Measurements from ENCODE around the gene GLRX3. TPM values are rescaled to one million over a fixed set of nuclear protein-coding genes. Genes with fewer than 3 reads are reported as not detected.

The GLRX3 gene
- polyA plus RNA-seq, 1 of the 3 experiments (the other 2 are of a cell fraction) = 93.8 TPM

DNA sequence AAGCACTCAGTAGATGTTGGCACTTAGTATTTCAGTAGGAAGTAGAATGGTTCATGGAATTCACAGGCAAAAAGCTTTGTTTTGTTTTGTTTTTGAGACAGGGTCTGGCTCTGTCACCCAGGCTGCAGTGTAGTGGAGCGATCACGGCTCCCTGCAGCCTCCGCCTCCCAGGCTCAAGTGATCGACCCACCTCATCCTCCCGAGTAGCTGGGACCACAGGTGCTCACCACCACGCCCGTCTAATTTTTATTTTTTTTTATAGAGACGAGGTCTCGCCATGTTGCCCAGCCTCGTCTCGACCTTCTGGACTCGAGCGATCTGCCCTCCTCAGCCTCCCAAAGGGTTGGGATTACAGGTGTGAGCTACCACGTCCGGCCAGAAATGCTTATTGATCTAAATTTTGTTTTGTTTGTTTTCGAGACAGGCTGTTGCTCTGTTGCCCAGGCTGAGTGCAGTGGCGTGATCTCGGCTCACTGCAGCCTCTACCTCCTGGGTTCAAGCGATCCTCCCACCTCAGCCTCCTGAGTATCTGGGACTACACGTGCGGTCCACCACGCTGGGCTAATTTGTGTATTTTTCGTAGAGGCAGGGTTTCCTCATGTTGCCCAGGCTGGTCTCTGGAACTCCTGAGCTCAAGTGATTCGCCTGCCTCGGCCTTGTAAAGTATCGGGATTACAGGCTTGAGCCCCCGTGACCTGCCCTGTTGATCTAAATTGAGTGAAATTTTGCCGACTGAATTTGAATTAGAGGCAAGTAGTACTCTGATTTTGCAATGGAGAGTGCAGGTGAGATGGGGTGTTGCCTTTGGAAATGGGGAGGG lies 1.7 kb downstream of the GLRX3 start:
- CTCF ChIA-PET = interaction anchor here (1.0 to 3.5 kb wide), 5 partner anchors 10 to 52 kb away, joined by 3 to 17 read pairs (median 3); partner anchors contain the start of gene C10orf143
- TF ChIP-seq JUND (IDR thresholded peaks at IDR 0.05) (no peak), RCOR1 (IDR thresholded peaks at IDR 0.05; ENCODE audit: low read length) (no peak), EZH2phosphoT487 (IDR thresholded peaks at IDR 0.05; ENCODE audit: borderline replicate concordance, low read depth) (no peak), TAF1 (IDR thresholded peaks at IDR 0.05; ENCODE audit: borderline replicate concordance, low read depth, low read length) (no peak), GATA2 (CRISPR knock-in tag; IDR thresholded peaks at IDR 0.05) (no peak), RFX5 (IDR thresholded peaks at IDR 0.05; ENCODE audit: low read length) (no peak), FOXM1 (IDR thresholded peaks at IDR 0.05; ENCODE audit: low read depth) (no peak), POLR2AphosphoS5 (IDR thresholded peaks at IDR 0.05; ENCODE audit: low read depth, low read length) (no peak)
- TF ChIP-seq, protein P1, sequence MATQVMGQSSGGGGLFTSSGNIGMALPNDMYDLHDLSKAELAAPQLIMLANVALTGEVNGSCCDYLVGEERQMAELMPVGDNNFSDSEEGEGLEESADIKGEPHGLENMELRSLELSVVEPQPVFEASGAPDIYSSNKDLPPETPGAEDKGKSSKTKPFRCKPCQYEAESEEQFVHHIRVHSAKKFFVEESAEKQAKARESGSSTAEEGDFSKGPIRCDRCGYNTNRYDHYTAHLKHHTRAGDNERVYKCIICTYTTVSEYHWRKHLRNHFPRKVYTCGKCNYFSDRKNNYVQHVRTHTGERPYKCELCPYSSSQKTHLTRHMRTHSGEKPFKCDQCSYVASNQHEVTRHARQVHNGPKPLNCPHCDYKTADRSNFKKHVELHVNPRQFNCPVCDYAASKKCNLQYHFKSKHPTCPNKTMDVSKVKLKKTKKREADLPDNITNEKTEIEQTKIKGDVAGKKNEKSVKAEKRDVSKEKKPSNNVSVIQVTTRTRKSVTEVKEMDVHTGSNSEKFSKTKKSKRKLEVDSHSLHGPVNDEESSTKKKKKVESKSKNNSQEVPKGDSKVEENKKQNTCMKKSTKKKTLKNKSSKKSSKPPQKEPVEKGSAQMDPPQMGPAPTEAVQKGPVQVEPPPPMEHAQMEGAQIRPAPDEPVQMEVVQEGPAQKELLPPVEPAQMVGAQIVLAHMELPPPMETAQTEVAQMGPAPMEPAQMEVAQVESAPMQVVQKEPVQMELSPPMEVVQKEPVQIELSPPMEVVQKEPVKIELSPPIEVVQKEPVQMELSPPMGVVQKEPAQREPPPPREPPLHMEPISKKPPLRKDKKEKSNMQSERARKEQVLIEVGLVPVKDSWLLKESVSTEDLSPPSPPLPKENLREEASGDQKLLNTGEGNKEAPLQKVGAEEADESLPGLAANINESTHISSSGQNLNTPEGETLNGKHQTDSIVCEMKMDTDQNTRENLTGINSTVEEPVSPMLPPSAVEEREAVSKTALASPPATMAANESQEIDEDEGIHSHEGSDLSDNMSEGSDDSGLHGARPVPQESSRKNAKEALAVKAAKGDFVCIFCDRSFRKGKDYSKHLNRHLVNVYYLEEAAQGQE (IDR thresholded peaks at IDR 0.05; ENCODE audit: low read depth, low read length) = no peak
- TF ChIP-seq, protein P2, sequence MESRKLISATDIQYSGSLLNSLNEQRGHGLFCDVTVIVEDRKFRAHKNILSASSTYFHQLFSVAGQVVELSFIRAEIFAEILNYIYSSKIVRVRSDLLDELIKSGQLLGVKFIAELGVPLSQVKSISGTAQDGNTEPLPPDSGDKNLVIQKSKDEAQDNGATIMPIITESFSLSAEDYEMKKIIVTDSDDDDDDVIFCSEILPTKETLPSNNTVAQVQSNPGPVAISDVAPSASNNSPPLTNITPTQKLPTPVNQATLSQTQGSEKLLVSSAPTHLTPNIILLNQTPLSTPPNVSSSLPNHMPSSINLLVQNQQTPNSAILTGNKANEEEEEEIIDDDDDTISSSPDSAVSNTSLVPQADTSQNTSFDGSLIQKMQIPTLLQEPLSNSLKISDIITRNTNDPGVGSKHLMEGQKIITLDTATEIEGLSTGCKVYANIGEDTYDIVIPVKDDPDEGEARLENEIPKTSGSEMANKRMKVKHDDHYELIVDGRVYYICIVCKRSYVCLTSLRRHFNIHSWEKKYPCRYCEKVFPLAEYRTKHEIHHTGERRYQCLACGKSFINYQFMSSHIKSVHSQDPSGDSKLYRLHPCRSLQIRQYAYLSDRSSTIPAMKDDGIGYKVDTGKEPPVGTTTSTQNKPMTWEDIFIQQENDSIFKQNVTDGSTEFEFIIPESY (IDR thresholded peaks at IDR 0.05; ENCODE audit: borderline replicate concordance, low read depth) = no peak
- TF ChIP-seq, protein P3, sequence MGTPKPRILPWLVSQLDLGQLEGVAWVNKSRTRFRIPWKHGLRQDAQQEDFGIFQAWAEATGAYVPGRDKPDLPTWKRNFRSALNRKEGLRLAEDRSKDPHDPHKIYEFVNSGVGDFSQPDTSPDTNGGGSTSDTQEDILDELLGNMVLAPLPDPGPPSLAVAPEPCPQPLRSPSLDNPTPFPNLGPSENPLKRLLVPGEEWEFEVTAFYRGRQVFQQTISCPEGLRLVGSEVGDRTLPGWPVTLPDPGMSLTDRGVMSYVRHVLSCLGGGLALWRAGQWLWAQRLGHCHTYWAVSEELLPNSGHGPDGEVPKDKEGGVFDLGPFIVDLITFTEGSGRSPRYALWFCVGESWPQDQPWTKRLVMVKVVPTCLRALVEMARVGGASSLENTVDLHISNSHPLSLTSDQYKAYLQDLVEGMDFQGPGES (IDR thresholded peaks at IDR 0.05; ENCODE audit: low read depth, low read length) = no peak
- TF ChIP-seq, protein P4, sequence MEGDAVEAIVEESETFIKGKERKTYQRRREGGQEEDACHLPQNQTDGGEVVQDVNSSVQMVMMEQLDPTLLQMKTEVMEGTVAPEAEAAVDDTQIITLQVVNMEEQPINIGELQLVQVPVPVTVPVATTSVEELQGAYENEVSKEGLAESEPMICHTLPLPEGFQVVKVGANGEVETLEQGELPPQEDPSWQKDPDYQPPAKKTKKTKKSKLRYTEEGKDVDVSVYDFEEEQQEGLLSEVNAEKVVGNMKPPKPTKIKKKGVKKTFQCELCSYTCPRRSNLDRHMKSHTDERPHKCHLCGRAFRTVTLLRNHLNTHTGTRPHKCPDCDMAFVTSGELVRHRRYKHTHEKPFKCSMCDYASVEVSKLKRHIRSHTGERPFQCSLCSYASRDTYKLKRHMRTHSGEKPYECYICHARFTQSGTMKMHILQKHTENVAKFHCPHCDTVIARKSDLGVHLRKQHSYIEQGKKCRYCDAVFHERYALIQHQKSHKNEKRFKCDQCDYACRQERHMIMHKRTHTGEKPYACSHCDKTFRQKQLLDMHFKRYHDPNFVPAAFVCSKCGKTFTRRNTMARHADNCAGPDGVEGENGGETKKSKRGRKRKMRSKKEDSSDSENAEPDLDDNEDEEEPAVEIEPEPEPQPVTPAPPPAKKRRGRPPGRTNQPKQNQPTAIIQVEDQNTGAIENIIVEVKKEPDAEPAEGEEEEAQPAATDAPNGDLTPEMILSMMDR (IDR thresholded peaks at IDR 0.05) = no peak
- Histone ChIP-seq H3K9me3 (no peaks in the 10 kb centered on the region), H3K36me3 (replicated peaks in 1 of 2; ENCODE audit: control insufficient read depth in 1 of 2, insufficient read depth in 2 of 2, low read length in 1 of 2) (peaks cover 5 to 11% of the 10 kb centered on the region in 2 experiments), H3K27me3 (ENCODE audit: insufficient read depth) (no peaks in the 10 kb centered on the region), H3K4me3 (ENCODE audit: low read depth in 2 of 2, low read length in 1 of 2) (peak overlapping the region; percentile 80 to 81), H3K4me1 (ENCODE audit: control insufficient read depth in 1 of 2, insufficient read depth in 2 of 2, low read depth in 1 of 2, low read length in 1 of 2) (peaks cover 9 to 16% of the 10 kb centered on the region in 2 experiments; a peak in 1 of 4 replicates), H3K9me2 (no peaks in the 10 kb centered on the region), H3K4me2 (peak overlapping the region; percentile 98), H3K9ac (peak overlapping the region; percentile 86; the same call in 1 of the 2 replicates), H3K79me2 (ENCODE audit: insufficient read depth) (peaks cover 63% of the 10 kb centered on the region), H2AFZ (ENCODE audit: low read depth) (no peak overlapping the region), H3F3A (replicated peaks; ENCODE audit: insufficient read depth) (peaks cover 3% of the 10 kb centered on the region), H3K27ac (ENCODE audit: low read depth in 2 of 2, low read length in 1 of 2) (peak overlapping the region in 1 of 2 experiments; percentile 72; a peak in 1 of 4 replicates), H4K20me1 (ENCODE audit: insufficient read depth) (peaks cover 60% of the 10 kb centered on the region)
- no peak for DNase-seq
- WGBS (ENCODE audit: low lambda C conversion rate) = 86% methylated on average over 28 of the region's 28 CpGs
- POLR2A ChIA-PET = interaction anchor here (3.6 kb wide), 1 partner anchor 27 kb away, joined by 49 read pairs; the partner anchor contains the start of gene C10orf143
